ENCODE measurements around the gene EZR. TPM values are rescaled to one million over a fixed set of nuclear protein-coding genes. Genes with fewer than 3 reads are reported as not detected.

The EZR gene
- total and polyA plus RNA-seq, 9 of the 15 experiments (the other 6 are each of a cell fraction or from before 2014, with no cell fraction given): 36.5 to 162 (median 104) TPM

GRCh38 chr6:158795516-158795915, 23.7 kb downstream of the EZR start:
- no peak for FAIRE-seq
- no peak for DNase-seq (ENCODE audit: extremely low read depth in 1 of 4, low spot score in 3 of 4)
- ATAC-seq: no peak
- Histone ChIP-seq H3K4me3 (no peak overlapping the region), H3K79me2 (ENCODE audit: control insufficient read depth, insufficient read depth, low read length) (peaks cover 94% of the 10 kb centered on the region), H3K9ac (ENCODE audit: insufficient read depth in 1 of 2, low read depth in 2 of 2, low read length in 2 of 2) (no peak overlapping the region), H3K9me1 (ENCODE audit: control insufficient read depth, insufficient read depth, low read length) (no peaks in the 10 kb centered on the region), H3K36me3 (ENCODE audit: control insufficient read depth, insufficient read depth, low read length) (peaks cover 18% of the 10 kb centered on the region; the same call in 2 of the 3 replicates), H3K4me2 (ENCODE audit: insufficient read depth, low read length) (no peak overlapping the region), H3K27ac (ENCODE audit: extremely low read depth, low read depth, low read length) (no peak overlapping the region), H3K4me1 (replicated peaks in 1 of 2; ENCODE audit: control insufficient read depth in 2 of 2, insufficient read depth in 2 of 2, low read length in 2 of 2) (peaks cover 3 to 5% of the 10 kb centered on the region in 2 experiments; a peak in 2 of 5 replicates), H3K9me3 (replicated peaks; ENCODE audit: control insufficient read depth, insufficient read depth, low read depth, low read length) (no peaks in the 10 kb centered on the region), H2AFZ (ENCODE audit: low read depth, low read length) (no peak overlapping the region), H3K27me3 (ENCODE audit: control insufficient read depth in 2 of 2, insufficient read depth in 2 of 2, low read length in 2 of 2) (no peaks in the 10 kb centered on the region), H4K20me1 (replicated peaks; ENCODE audit: control insufficient read depth, insufficient read depth, low read length) (peaks cover 25% of the 10 kb centered on the region)
- WGBS (ENCODE audit: insufficient coverage, low coverage, missing lambda C conversion rate): 91% methylated on average over 5 of the region's 5 CpGs
- TF ChIP-seq PRDM10 (IDR thresholded peaks at IDR 0.05; ENCODE audit: partially characterized antibody) (no peak), ZFP30 (CRISPR knock-in tag; IDR thresholded peaks at IDR 0.05; ENCODE audit: borderline replicate concordance) (no peak), CHD2 (IDR thresholded peaks at IDR 0.05; ENCODE audit: low read depth, low read length) (no peak), MTA3 (IDR thresholded peaks at IDR 0.05; ENCODE audit: borderline replicate concordance) (no peak), ZNF518B (CRISPR knock-in tag; IDR thresholded peaks at IDR 0.05) (no peak), ELK3 (CRISPR knock-in tag; IDR thresholded peaks at IDR 0.05) (no peak), IFI16 (CRISPR knock-in tag; IDR thresholded peaks at IDR 0.05) (no peak), RAD21 (CRISPR knock-in tag; conservative IDR thresholded peaks at IDR 0.05 in 1 of 2, IDR thresholded peaks at IDR 0.05 in 1 of 2) (no peak), FOXP1 (CRISPR knock-in tag; IDR thresholded peaks at IDR 0.05) (no peak), FOXA1 (IDR thresholded peaks at IDR 0.05; ENCODE audit: borderline replicate concordance) (no peak), TBL1XR1 (IDR thresholded peaks at IDR 0.05; ENCODE audit: low read length in 2 of 2) (no peak), MYBL2 (IDR thresholded peaks at IDR 0.05; ENCODE audit: low read depth) (no peak), MYBL2 (CRISPR knock-in tag; IDR thresholded peaks at IDR 0.05; ENCODE audit: borderline replicate concordance) (no peak)
- POLR2A ChIA-PET: interaction anchor here (0.6 to 3.7 kb wide), 8 partner anchors 13 to 787 kb away, joined by 3 to 13 read pairs (median 3); partner anchors contain the start of gene RSPH3
- BruUV-seq (replicated peaks): no TSS peak
- intact Hi-C loops (cut with micrococcal nuclease) (no loop called here), in situ Hi-C loops (cut with MboI) (no loop called here)
- CTCF ChIA-PET (ENCODE audit: low intra/inter-chr PET ratio): interaction anchor here (1.1 to 3.3 kb wide), 2 partner anchors 167 to 176 kb away, joined by 5 to 36 read pairs; no protein-coding TSS in a partner anchor
